ENCODE results near the gene RBBP8NL.

- no peak for TF ChIP-seq CTCF (conservative IDR thresholded peaks at IDR 0.05 in 1 of 2, IDR thresholded peaks at IDR 0.05 in 1 of 2; ENCODE audit: low read depth in 1 of 2, low read length in 2 of 2)
- no peak for TF ChIP-seq EZH2 (IDR thresholded peaks at IDR 0.05; ENCODE audit: low read length, missing control alignments)
Measured at GRCh38 chr20:62404761-62405107, 22.6 kb downstream of the RBBP8NL start.

Data from fibroblast of lung (primary cell).